Keratinocyte (primary cell): Measurements from ENCODE around the gene DCDC2C. TPM values are rescaled to one million over a fixed set of nuclear protein-coding genes. Genes with fewer than 3 reads are reported as not detected.

Experiments
- DNase-seq: peaks from one replicate; pipeline ENCODE4 v3.0.0-alpha.2; 2011; ENCODE audit warnings: low read depth, missing footprints, low spot score
- FAIRE-seq: peaks from 2 replicates; lab custom pipeline; 2011; peaks lifted over from hg19 to GRCh38; lab: Jason Lieb, UNC
- H2AFZ ChIP-seq: 2 replicates; pipeline ENCODE4 v1.6.0; 2012; ENCODE audit warnings: low read length, control low read depth, inconsistent platforms; ENCODE audit not compliant: control insufficient read depth
- H3K27ac ChIP-seq: 2 replicates; pipeline ENCODE4 v1.5.1; 2011; ENCODE audit warnings: low read length; ENCODE audit not compliant: control insufficient read depth, insufficient read depth
- H3K27me3 ChIP-seq: 3 replicates; pipeline ENCODE4 v1.6.0; 2011; ENCODE audit warnings: low read length; ENCODE audit not compliant: control insufficient read depth, insufficient read depth; ENCODE audit errors: extremely low read depth
- H3K36me3 ChIP-seq, 2 experiments: 2 replicates in 1 of 2; 3 replicates in 1 of 2; pipeline ENCODE4 v1.5.1; 2011; ENCODE audit warnings: low read length in 2 of 2, mild to moderate bottlenecking in 1 of 2; ENCODE audit not compliant: control insufficient read depth in 2 of 2, insufficient read depth in 2 of 2; ENCODE audit errors: extremely low read depth in 1 of 2
- H3K4me1 ChIP-seq: 3 replicates; pipeline ENCODE4 v1.5.1; 2011; ENCODE audit warnings: low read length; ENCODE audit not compliant: control insufficient read depth, insufficient read depth; ENCODE audit errors: extremely low read depth
- H3K4me2 ChIP-seq: 3 replicates; pipeline ENCODE4 v1.6.0; 2011; ENCODE audit warnings: low read depth, low read length; ENCODE audit not compliant: control insufficient read depth, insufficient read depth; ENCODE audit errors: extremely low read depth
- H3K4me3 ChIP-seq, 3 experiments: fragments of 200-600 bp in 1 of 3; sonication (generic) in 1 of 3; 2 replicates in 2 of 3; 3 replicates in 1 of 3; pipeline ENCODE4 v1.5.1; 2011 to 2016; ENCODE audit warnings: low read length in 3 of 3, mild to moderate bottlenecking in 3 of 3, control low read depth in 2 of 3, inconsistent platforms in 1 of 3, low read depth in 1 of 3, mixed read lengths in 1 of 3, mixed run types in 1 of 3, moderate library complexity in 1 of 3; ENCODE audit not compliant: control insufficient read depth in 2 of 3, insufficient read depth in 2 of 3; ENCODE audit errors: extremely low read depth in 1 of 3
- H3K79me2 ChIP-seq: 2 replicates; pipeline ENCODE4 v1.6.0; 2012; ENCODE audit warnings: low read length; ENCODE audit not compliant: control insufficient read depth, insufficient read depth
- H3K9ac ChIP-seq: 3 replicates; pipeline ENCODE4 v1.6.0; 2011; ENCODE audit warnings: low read length; ENCODE audit not compliant: control insufficient read depth, insufficient read depth; ENCODE audit errors: extremely low read depth
- H3K9me1 ChIP-seq: 3 replicates; pipeline ENCODE4 v1.6.0; 2011; ENCODE audit warnings: low read length; ENCODE audit not compliant: control insufficient read depth, insufficient read depth; ENCODE audit errors: extremely low read depth
- H3K9me3 ChIP-seq: 2 replicates; pipeline ENCODE4 v1.5.1; 2012; ENCODE audit warnings: low read depth, low read length; ENCODE audit not compliant: control insufficient read depth
- H4K20me1 ChIP-seq: 3 replicates; pipeline ENCODE4 v1.6.0; 2011; ENCODE audit warnings: low read length; ENCODE audit not compliant: control insufficient read depth, insufficient read depth; ENCODE audit errors: extremely low read depth
- EZH2 ChIP-seq: IDR thresholded peaks from one replicate; pipeline ENCODE4 v1.6.1; 2012; ENCODE audit warnings: inconsistent platforms, mild to moderate bottlenecking, low read length, moderate library complexity
- dilution Hi-C: fragments of 300-500 bp; cut with MboI; formaldehyde crosslinking; loops from one replicate; pipeline ENCODE4 v1.7.0; 2020; ENCODE audit warnings: low sequenced_read_pairs; ENCODE audit not compliant: extremely low pct_ligation_motif_present
- polyA plus RNA-seq, 5 experiments: library from polyadenylated mRNA; depleted of rRNA in 3 of 5; stranded (reverse) in 3 of 5; stranded (forward) in 1 of 5; unstranded in 1 of 5; fragments of >200 nt; gene quantifications; 1 replicate in 1 of 5; 2 replicates in 3 of 5; 3 replicates in 1 of 5; pipeline versions ENCODE4 v1.2.1 to v1.2.3, GENCODE V29; 2011 to 2012; ENCODE audit warnings: missing spikeins in 2 of 5, low read depth in 1 of 5, low replicate concordance in 1 of 5
- TF ChIP-seq, protein P1 (sequence below), 3 experiments: IDR thresholded peaks in 1 of 3; conservative IDR thresholded peaks in 1 of 3; optimal IDR thresholded peaks in 1 of 3; 2 replicates in 2 of 3; 3 replicates in 1 of 3; pipeline versions ENCODE3 to v1.5.1; 2011; ENCODE audit warnings: low read length in 3 of 3, mild to moderate bottlenecking in 3 of 3, moderate library complexity in 2 of 3, control low read depth in 1 of 3, inconsistent platforms in 1 of 3; ENCODE audit not compliant: insufficient read depth in 2 of 3; ENCODE audit errors: extremely low read depth in 1 of 3

Gene DCDC2C
- polyA plus RNA-seq, 1 donor (not counting 4 experiments of a cell fraction or from before 2014, with no cell fraction given): not detected

DNA sequence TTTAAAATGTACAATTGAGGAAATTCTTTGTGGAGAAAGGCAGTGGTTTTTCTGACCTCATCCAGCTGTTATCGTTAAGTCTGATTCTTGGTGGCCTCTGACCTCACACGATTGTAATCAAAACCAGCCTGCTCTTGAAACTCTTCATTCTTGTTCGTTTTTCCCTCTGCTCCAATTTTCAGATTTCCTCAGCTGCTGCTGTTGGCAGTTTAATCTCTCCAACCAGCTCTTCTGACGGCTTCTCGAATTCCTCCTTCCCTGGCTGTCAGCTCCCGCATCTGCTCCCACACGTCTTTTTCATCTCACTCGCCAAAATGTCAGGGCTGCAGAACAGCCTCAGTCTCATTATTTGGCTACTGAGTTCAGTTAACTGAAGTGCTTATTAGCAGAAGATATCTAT is 136.1 kb downstream of the DCDC2C start:
- H3K4me2 ChIP-seq: no peak overlapping the region
- FAIRE-seq: no peak
- dilution Hi-C loops: no loop called here
- no peaks in the 10 kb centered on the region for H3K79me2 ChIP-seq
- no peak overlapping the region for H3K9ac ChIP-seq
- no peaks in the 10 kb centered on the region for H3K9me3 ChIP-seq
- no peaks in the 10 kb centered on the region for H3K9me1 ChIP-seq
- no peaks in the 10 kb centered on the region for H3K27me3 ChIP-seq
- H2AFZ ChIP-seq: no peak overlapping the region
- no peak overlapping the region for H3K4me3 ChIP-seq
- no peak overlapping the region for H3K27ac ChIP-seq
- H3K4me1 ChIP-seq: no peaks in the 10 kb centered on the region
- no peaks in the 10 kb centered on the region for H3K36me3 ChIP-seq
- TF ChIP-seq, protein P1, sequence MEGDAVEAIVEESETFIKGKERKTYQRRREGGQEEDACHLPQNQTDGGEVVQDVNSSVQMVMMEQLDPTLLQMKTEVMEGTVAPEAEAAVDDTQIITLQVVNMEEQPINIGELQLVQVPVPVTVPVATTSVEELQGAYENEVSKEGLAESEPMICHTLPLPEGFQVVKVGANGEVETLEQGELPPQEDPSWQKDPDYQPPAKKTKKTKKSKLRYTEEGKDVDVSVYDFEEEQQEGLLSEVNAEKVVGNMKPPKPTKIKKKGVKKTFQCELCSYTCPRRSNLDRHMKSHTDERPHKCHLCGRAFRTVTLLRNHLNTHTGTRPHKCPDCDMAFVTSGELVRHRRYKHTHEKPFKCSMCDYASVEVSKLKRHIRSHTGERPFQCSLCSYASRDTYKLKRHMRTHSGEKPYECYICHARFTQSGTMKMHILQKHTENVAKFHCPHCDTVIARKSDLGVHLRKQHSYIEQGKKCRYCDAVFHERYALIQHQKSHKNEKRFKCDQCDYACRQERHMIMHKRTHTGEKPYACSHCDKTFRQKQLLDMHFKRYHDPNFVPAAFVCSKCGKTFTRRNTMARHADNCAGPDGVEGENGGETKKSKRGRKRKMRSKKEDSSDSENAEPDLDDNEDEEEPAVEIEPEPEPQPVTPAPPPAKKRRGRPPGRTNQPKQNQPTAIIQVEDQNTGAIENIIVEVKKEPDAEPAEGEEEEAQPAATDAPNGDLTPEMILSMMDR (optimal IDR thresholded peaks at IDR 0.05 in 1 of 3, IDR thresholded peaks at IDR 0.05 in 1 of 3, conservative IDR thresholded peaks at IDR 0.05 in 1 of 3; ENCODE audit: extremely low read depth in 1 of 3, insufficient read depth in 2 of 3, low read length in 3 of 3): no peak
- no peak for TF ChIP-seq EZH2
- DNase-seq: no peak
- H4K20me1 ChIP-seq: no peaks in the 10 kb centered on the region

DNA sequence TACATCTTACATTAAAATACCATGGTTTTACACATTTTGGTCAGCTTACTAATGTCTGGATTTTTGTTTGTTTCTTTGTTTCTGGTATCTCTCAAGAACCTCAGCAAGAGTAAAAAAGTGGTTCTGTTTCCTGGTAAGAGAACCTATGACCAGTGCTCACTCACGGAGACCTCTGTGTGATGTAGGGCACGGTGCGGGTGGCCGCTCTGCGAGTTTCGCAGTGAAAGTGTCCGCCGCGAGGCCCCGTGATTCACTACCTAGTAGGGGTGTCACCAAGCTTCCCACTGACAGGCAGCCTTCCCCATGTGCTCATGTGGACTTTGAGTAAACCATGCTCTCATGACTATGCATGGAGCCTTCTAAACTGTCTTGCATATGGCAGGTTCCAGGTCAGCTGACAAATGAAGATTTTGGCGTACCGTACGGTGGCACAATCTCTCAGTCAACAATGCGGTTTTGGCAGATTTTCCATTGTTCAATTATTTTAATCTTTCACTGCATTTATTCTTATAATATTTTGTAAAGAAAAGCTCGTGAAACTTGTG is 137.3 kb downstream of the DCDC2C start:
- Histone ChIP-seq H4K20me1 (no peaks in the 10 kb centered on the region), H3K27ac (no peak overlapping the region), H3K27me3 (no peaks in the 10 kb centered on the region), H3K9me3 (no peaks in the 10 kb centered on the region), H3K9me1 (no peaks in the 10 kb centered on the region), H3K4me3 (no peak overlapping the region), H3K36me3 (no peaks in the 10 kb centered on the region), H2AFZ (no peak overlapping the region), H3K79me2 (no peaks in the 10 kb centered on the region), H3K9ac (no peak overlapping the region), H3K4me1 (no peaks in the 10 kb centered on the region), H3K4me2 (no peak overlapping the region)
- TF ChIP-seq, protein P1 (optimal IDR thresholded peaks at IDR 0.05 in 1 of 3, IDR thresholded peaks at IDR 0.05 in 1 of 3, conservative IDR thresholded peaks at IDR 0.05 in 1 of 3; ENCODE audit: extremely low read depth in 1 of 3, insufficient read depth in 2 of 3, low read length in 3 of 3): no peak
- no peak for TF ChIP-seq EZH2
- DNase-seq: no peak
- dilution Hi-C loops: no loop called here
- no peak for FAIRE-seq
